Measurements from ENCODE around the gene CCDC38. TPM values are rescaled to one million over a fixed set of nuclear protein-coding genes. Genes with fewer than 3 reads are reported as not detected.

CCDC38 gene
- total and polyA plus RNA-seq, 11 donors = 0.03 to 0.20 (median 0.08) TPM; not detected in 8

GRCh38 chr12:95830335-95831089 lies 111.9 kb downstream of the CCDC38 start:
- no peaks in the 10 kb centered on the region for H3K9me3 ChIP-seq
- no peak overlapping the region for H3K4me3 ChIP-seq
- no peak for ATAC-seq
- no peaks in the 10 kb centered on the region for H3K27me3 ChIP-seq
- DNase-seq = no peak
- intact Hi-C loops (cut with DNase I) = no loop called here
- TF ChIP-seq CTCF (IDR thresholded peaks at IDR 0.05) = no peak
- TF ChIP-seq POLR2A (IDR thresholded peaks at IDR 0.05) = no peak
- no peaks in the 10 kb centered on the region for H3K4me1 ChIP-seq
- H3K36me3 ChIP-seq = no peaks in the 10 kb centered on the region
- WGBS, 4 donors = 70 to 89% (median 82%) methylated on average over 2 of the region's 2 CpGs
- no peak overlapping the region for H3K27ac ChIP-seq

DNA sequence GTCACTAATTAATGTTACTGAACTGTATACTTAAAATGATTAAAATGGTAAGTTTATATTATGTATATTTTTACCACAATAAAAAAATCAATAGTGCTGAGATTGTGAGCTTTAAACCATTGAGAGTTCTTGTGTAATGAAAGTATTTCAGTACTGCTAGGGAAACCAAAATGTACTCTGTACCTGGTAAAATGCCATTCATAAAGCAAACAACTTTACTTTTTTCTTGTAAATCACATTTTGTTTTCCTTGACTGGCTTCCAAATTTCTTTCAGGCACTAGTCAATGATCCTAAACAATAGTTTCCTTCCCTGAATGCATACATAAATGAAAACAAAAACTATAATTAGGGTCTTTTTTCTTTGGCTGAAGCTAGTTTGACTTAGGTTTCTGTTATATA lies 113.0 kb downstream of the CCDC38 start:
- no peaks in the 10 kb centered on the region for H3K36me3 ChIP-seq
- no peak for DNase-seq
- ATAC-seq = no peak
- no peak overlapping the region for H3K4me3 ChIP-seq
- no peaks in the 10 kb centered on the region for H3K4me1 ChIP-seq
- no peaks in the 10 kb centered on the region for H3K27me3 ChIP-seq
- TF ChIP-seq CTCF (IDR thresholded peaks at IDR 0.05) (no peak), POLR2A (IDR thresholded peaks at IDR 0.05) (no peak)
- intact Hi-C loops (cut with DNase I) = loop anchor here in 4 of 10 donors (5.0 to 10.0 kb wide), 2 partner anchors 163 to 165 kb away; partner anchors contain the start of gene HAL (in 3 of the 4)
- no peak overlapping the region for H3K27ac ChIP-seq
- no peaks in the 10 kb centered on the region for H3K9me3 ChIP-seq

DNA sequence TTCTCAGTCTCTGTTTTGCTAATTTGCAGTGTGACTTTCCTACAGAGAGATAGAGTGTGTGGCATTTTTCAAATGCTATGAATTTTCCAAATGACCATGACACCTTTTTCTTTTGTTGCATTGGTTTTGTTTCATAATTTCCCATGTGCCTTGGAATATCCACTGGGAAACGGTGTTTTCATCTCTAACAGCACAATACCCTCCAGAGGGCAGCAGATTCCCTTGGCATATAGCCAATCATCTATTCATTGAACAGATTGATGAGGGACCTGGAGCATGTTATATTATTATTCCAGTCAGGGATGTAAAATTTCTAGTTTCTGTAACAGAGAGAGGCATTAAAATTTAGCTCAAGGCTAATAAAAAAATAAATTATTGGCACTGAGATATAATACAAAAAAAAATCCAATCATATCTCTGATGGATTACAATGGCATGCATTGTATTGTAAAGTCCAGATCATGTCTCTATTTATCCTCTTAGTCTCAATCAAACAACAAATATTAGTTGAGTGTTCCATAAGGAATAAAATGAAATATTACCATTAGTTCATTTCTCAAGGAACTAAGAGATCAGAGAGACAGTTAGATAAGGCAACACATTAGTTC lies 122.2 kb downstream of the CCDC38 start:
- Histone ChIP-seq H3K4me1 (no peaks in the 10 kb centered on the region), H3K4me3 (no peak overlapping the region), H3K27me3 (no peaks in the 10 kb centered on the region), H3K27ac (no peak overlapping the region), H3K9me3 (no peaks in the 10 kb centered on the region), H3K36me3 (no peaks in the 10 kb centered on the region)
- WGBS, 4 donors = 0 to 3% (median 0%) methylated on average over 1 of the region's 1 CpG
- TF ChIP-seq CTCF (IDR thresholded peaks at IDR 0.05) (peak; percentile 23 to 70 (median 48)), POLR2A (IDR thresholded peaks at IDR 0.05) (no peak)
- intact Hi-C loops (cut with DNase I) = loop anchor here in 6 of 10 donors (2.0 to 10.0 kb wide), 3 partner anchors 175 to 179 kb away; partner anchors contain the start of gene HAL (in 5 of the 6)
- ATAC-seq = peak in 1 of 4 donors; percentile 52
- no peak for DNase-seq

Other genes with a start within 250 kb of the CCDC38 start
- 100 to 1,000 TPM in 1 of 9 donors, 10 to 100 TPM in 8; 58.4 to 116 (median 71.5) TPM for gene NTN4, start 151.8 kb downstream of the CCDC38 start, total RNA-seq
- gene NTN4, start 151.8 kb downstream of the CCDC38 start, polyA plus RNA-seq = 10 to 100 TPM; 23.9 to 27.8 TPM
- gene SNRPF, start 83.7 kb downstream of the CCDC38 start, total RNA-seq = 10 to 100 TPM in 6 of 9 donors, 1 to 10 TPM in 3; 2.5 to 14.4 (median 11.0) TPM
- gene SNRPF, start 83.7 kb downstream of the CCDC38 start, polyA plus RNA-seq = 10 to 100 TPM; 29.2 to 48.6 TPM
- 1 to 10 TPM in 1 of 9 donors, under 1 TPM in 8; 0.20 to 1.1 (median 0.55) TPM for gene AMDHD1, start 717 bp upstream of the CCDC38 start, total RNA-seq
- gene AMDHD1, start 717 bp upstream of the CCDC38 start, polyA plus RNA-seq = under 1 TPM; 0.39 to 0.72 TPM
- gene HAL, start 53.7 kb upstream of the CCDC38 start, total RNA-seq = under 1 TPM in 4 of 9 donors, not detected in 5; 0.10 to 0.79 (median 0.31) TPM
- under 1 TPM; 0.04 to 0.07 TPM for gene HAL, start 53.7 kb upstream of the CCDC38 start, polyA plus RNA-seq
- 10 to 100 TPM; 32.8 to 72.0 (median 42.6) TPM for gene LTA4H, start 93.0 kb upstream of the CCDC38 start, total RNA-seq
- gene LTA4H, start 93.0 kb upstream of the CCDC38 start, polyA plus RNA-seq = 10 to 100 TPM; 23.3 to 31.3 TPM

Data from heart left ventricle (tissue), 16 donors.